Epithelial cell of esophagus (primary cell): ENCODE results near the gene COL18A1.
A peak's percentile ranks its signal among the peaks of the same experiment; 100 is the strongest.

ENCODE experiments used
- DNase-seq: peaks from one replicate; pipeline ENCODE4 v3.0.0; 2010; ENCODE audit warnings: low read depth
- H3K4me3 ChIP-seq: 2 replicates; pipeline ENCODE4 v1.5.1; 2011; ENCODE audit warnings: mild to moderate bottlenecking, low read length, control low read depth
- CTCF ChIP-seq: IDR thresholded peaks from 2 replicates; pipeline ENCODE4 v1.5.1; 2011; ENCODE audit warnings: low read depth, mild to moderate bottlenecking, low read length, control low read depth, inconsistent platforms; ENCODE audit not compliant: insufficient read depth; ENCODE audit errors: missing control alignments

The COL18A1 gene

GRCh38 chr21:45408271-45408791 lies 3.4 kb downstream of the COL18A1 start:
- DNase-seq: no peak
- no peak for TF ChIP-seq CTCF
- no peak overlapping the region for H3K4me3 ChIP-seq

GRCh38 chr21:45408801-45409261 lies 3.9 kb downstream of the COL18A1 start:
- no peak for DNase-seq

GRCh38 chr21:45409466-45410150 lies 4.6 kb downstream of the COL18A1 start:
- DNase-seq: peak; percentile 94
- peak; percentile 12 for TF ChIP-seq CTCF
- H3K4me3 ChIP-seq: no peak overlapping the region

More at GRCh38 chr21:45408801-45409261, 3.9 kb downstream of the COL18A1 start:
- TF ChIP-seq CTCF: no peak
- no peak overlapping the region for H3K4me3 ChIP-seq

- no peak for TF ChIP-seq CTCF
- no peak for DNase-seq
- H3K4me3 ChIP-seq: no peak overlapping the region
Measured at GRCh38 chr21:45410151-45410864, 5.3 kb downstream of the COL18A1 start.

- H3K4me3 ChIP-seq: no peak overlapping the region
- no peak for DNase-seq
- no peak for TF ChIP-seq CTCF
Measured at GRCh38 chr21:45410865-45411809, 6.2 kb downstream of the COL18A1 start.

GRCh38 chr21:45411810-45412206 lies 6.8 kb downstream of the COL18A1 start:
- H3K4me3 ChIP-seq: no peak overlapping the region
- no peak for DNase-seq
- TF ChIP-seq CTCF: no peak
